Neural cell (in vitro differentiated cells): ENCODE measurements around the gene PARD6G. TPM values are rescaled to one million over a fixed set of nuclear protein-coding genes. Genes with fewer than 3 reads are reported as not detected.

Source experiments
- H2AFZ ChIP-seq: fragments of 200-600, 300-800 bp; sonication (generic), shearing (Covaris generic); 2 replicates; pipeline ENCODE4 v1.6.0; 2014; ENCODE audit warnings: low read depth, mild to moderate bottlenecking, antibody characterized with exemption, low read length, moderate library complexity
- H3F3A ChIP-seq: fragments of 200-600 bp; shearing (Covaris generic); 2 replicates; pipeline ENCODE4 v1.6.1; 2016; ENCODE audit warnings: mild to moderate bottlenecking, moderate library complexity, mixed read lengths, antibody characterized with exemption, low read length; ENCODE audit not compliant: insufficient read depth, poor library complexity, severe bottlenecking
- H3K27ac ChIP-seq: fragments of 200-600, 300-800 bp; sonication (generic), shearing (Covaris generic); 2 replicates; pipeline ENCODE4 v1.5.1; 2014; ENCODE audit warnings: mild to moderate bottlenecking, low read length, moderate library complexity
- H3K27me3 ChIP-seq: fragments of 300-800, 200-600 bp; sonication (generic), shearing (Covaris generic); 2 replicates; pipeline ENCODE4 v1.6.0; 2014; ENCODE audit warnings: mild to moderate bottlenecking, low read depth, low read length, moderate library complexity; ENCODE audit not compliant: insufficient read depth
- H3K36me3 ChIP-seq: fragments of 300-800, 200-600 bp; sonication (generic), shearing (Covaris generic); 2 replicates; pipeline ENCODE4 v1.5.1; 2014; ENCODE audit warnings: mild to moderate bottlenecking, antibody characterized with exemption, low read length, moderate library complexity; ENCODE audit not compliant: insufficient read depth
- H3K4me2 ChIP-seq: fragments of 300-800, 200-600 bp; sonication (generic), shearing (Covaris generic); 2 replicates; pipeline ENCODE4 v1.6.0; 2014; ENCODE audit warnings: mild to moderate bottlenecking, low read length
- H3K4me3 ChIP-seq: fragments of 300-800, 200-600 bp; sonication (generic), shearing (Covaris generic); 2 replicates; pipeline ENCODE4 v1.5.1; 2014; ENCODE audit warnings: mild to moderate bottlenecking, low read length, moderate library complexity
- H3K79me2 ChIP-seq: fragments of 200-600 bp; shearing (Covaris generic); replicated peaks from 2 replicates; pipeline ENCODE4 v1.6.0; 2014; ENCODE audit warnings: mild to moderate bottlenecking, low read length, moderate library complexity; ENCODE audit not compliant: insufficient read depth
- H3K9ac ChIP-seq: fragments of 300-800, 200-600 bp; sonication (generic), shearing (Covaris generic); 2 replicates; pipeline ENCODE4 v1.6.1; 2016; ENCODE audit warnings: mild to moderate bottlenecking, low read length, mixed read lengths
- H3K9me2 ChIP-seq: fragments of 200-600 bp; shearing (Covaris generic); 2 replicates; pipeline ENCODE4 v1.6.1; 2016; ENCODE audit warnings: mild to moderate bottlenecking, low read length, mixed read lengths; ENCODE audit not compliant: insufficient read depth
- H3K9me3 ChIP-seq: fragments of 200-600, 300-800 bp; sonication (generic), shearing (Covaris generic); 2 replicates; pipeline ENCODE4 v1.6.1; 2016; ENCODE audit warnings: mild to moderate bottlenecking, mixed run types, low read length, moderate library complexity, mixed read lengths
- H4K20me1 ChIP-seq: fragments of 200-600 bp; shearing (Covaris generic); 2 replicates; pipeline ENCODE4 v1.6.1; 2016; ENCODE audit warnings: mild to moderate bottlenecking, mixed run types; ENCODE audit not compliant: insufficient read depth
- CTCF ChIP-seq: fragments of 450-650 bp; IDR thresholded peaks from 2 replicates; pipeline ENCODE4 v1.5.1; 2014; ENCODE audit warnings: antibody characterized with exemption, mild to moderate bottlenecking, moderate library complexity; ENCODE audit not compliant: poor library complexity, severe bottlenecking
- EP300 ChIP-seq: fragments of 450-650 bp; conservative IDR thresholded peaks from 2 replicates; pipeline ENCODE4 v1.6.1; 2014; ENCODE audit warnings: antibody characterized with exemption, mild to moderate bottlenecking, moderate library complexity; ENCODE audit not compliant: poor library complexity, severe bottlenecking
- EZH2 ChIP-seq: fragments of 200-600, 300-800 bp; shearing (Covaris generic), sonication (generic); IDR thresholded peaks from 2 replicates; pipeline ENCODE4 v1.6.1; 2014; ENCODE audit warnings: antibody characterized with exemption, low read length, borderline replicate concordance, mild to moderate bottlenecking; ENCODE audit not compliant: insufficient read depth, poor library complexity, severe bottlenecking
- MXI1 ChIP-seq: fragments of 450-650 bp; conservative IDR thresholded peaks from 2 replicates; pipeline ENCODE4 v1.6.1; 2014; ENCODE audit warnings: antibody characterized with exemption, mild to moderate bottlenecking; ENCODE audit not compliant: poor library complexity, severe bottlenecking
- RAD21 ChIP-seq: fragments of 450-650 bp; conservative IDR thresholded peaks from 2 replicates; pipeline ENCODE4 v1.6.1; 2014; ENCODE audit warnings: antibody characterized with exemption, mild to moderate bottlenecking, moderate library complexity
- REST ChIP-seq: IDR thresholded peaks from 2 replicates; pipeline ENCODE4 v1.6.1; 2012; ENCODE audit warnings: borderline replicate concordance
- SMC3 ChIP-seq: fragments of 450-650 bp; conservative IDR thresholded peaks from 2 replicates; pipeline ENCODE4 v1.6.1; 2014; ENCODE audit warnings: antibody characterized with exemption, mild to moderate bottlenecking, moderate library complexity; ENCODE audit not compliant: poor library complexity
- TAF1 ChIP-seq: IDR thresholded peaks from 2 replicates; pipeline ENCODE4 v1.6.1; 2012; ENCODE audit warnings: low read depth
- polyA plus RNA-seq: library from polyadenylated mRNA; depleted of rRNA; stranded (reverse); fragments of >200 nt; gene quantifications from 2 replicates; pipeline ENCODE4 v1.2.3, GENCODE V29; 2014

Gene PARD6G
- polyA plus RNA-seq, 1 donor from 2014 or later = 9.3 TPM

- TF ChIP-seq REST (no peak), RAD21 (no peak), TAF1 (no peak)
Observed at GRCh38 chr18:80233201-80233835, 14.0 kb downstream of the PARD6G start (continued).

- Histone ChIP-seq H3K27ac (no peak overlapping the region), H3K36me3 (no peaks in the 10 kb centered on the region), H3K9me2 (no peaks in the 10 kb centered on the region), H3K4me2 (no peak overlapping the region), H3K9ac (no peak overlapping the region), H3K9me3 (no peaks in the 10 kb centered on the region), H2AFZ (no peak overlapping the region), H3K27me3 (no peaks in the 10 kb centered on the region), H4K20me1 (no peaks in the 10 kb centered on the region), H3K79me2 (peaks cover 24% of the 10 kb centered on the region), H3F3A (no peaks in the 10 kb centered on the region), H3K4me3 (no peak overlapping the region)
- no peak for TF ChIP-seq EP300
- no peak for TF ChIP-seq REST
- no peak for TF ChIP-seq EZH2
- TF ChIP-seq SMC3 = no peak
- no peak for TF ChIP-seq TAF1
- TF ChIP-seq MXI1 = no peak
- TF ChIP-seq CTCF = no peak
Observed at GRCh38 chr18:80232710-80233109, 14.6 kb downstream of the PARD6G start.
